Measurements from ENCODE around the gene STK24.

The STK24 gene

GRCh38 chr13:98471934-98472333 is 105.0 kb downstream of the STK24 start:
- TF ChIP-seq OSR1 (CRISPR knock-in tag; IDR thresholded peaks at IDR 0.05) (no peak), POU6F1 (CRISPR knock-in tag; IDR thresholded peaks at IDR 0.05; ENCODE audit: borderline replicate concordance, low read depth) (no peak), GLIS3 (CRISPR knock-in tag; IDR thresholded peaks at IDR 0.05) (no peak), CSDC2 (CRISPR knock-in tag; IDR thresholded peaks at IDR 0.05) (no peak)
- no peak for ATAC-seq

- TF ChIP-seq CSRNP3 (CRISPR knock-in tag; IDR thresholded peaks at IDR 0.05): no peak
- TF ChIP-seq OSR1 (CRISPR knock-in tag; IDR thresholded peaks at IDR 0.05): no peak
- no peak for TF ChIP-seq ARNTL (CRISPR knock-in tag; IDR thresholded peaks at IDR 0.05; ENCODE audit: borderline replicate concordance, low read depth)
- no peak for TF ChIP-seq TCF4 (CRISPR knock-in tag; IDR thresholded peaks at IDR 0.05; ENCODE audit: borderline replicate concordance)
- no peak for ATAC-seq
Observed at GRCh38 chr13:98470920-98471319, 106.0 kb downstream of the STK24 start.

- TF ChIP-seq ISL1 (CRISPR knock-in tag; IDR thresholded peaks at IDR 0.05): no peak
- TF ChIP-seq ZNF8 (CRISPR knock-in tag; IDR thresholded peaks at IDR 0.05): no peak
- TF ChIP-seq CSRNP3 (CRISPR knock-in tag; IDR thresholded peaks at IDR 0.05): no peak
- no peak for TF ChIP-seq PPARA (CRISPR knock-in tag; IDR thresholded peaks at IDR 0.05; ENCODE audit: borderline replicate concordance)
- no peak for TF ChIP-seq TCF4 (CRISPR knock-in tag; IDR thresholded peaks at IDR 0.05; ENCODE audit: borderline replicate concordance)
- no peak for TF ChIP-seq POU6F1 (CRISPR knock-in tag; IDR thresholded peaks at IDR 0.05; ENCODE audit: borderline replicate concordance, low read depth)
- TF ChIP-seq ZFP3 (CRISPR knock-in tag; IDR thresholded peaks at IDR 0.05): no peak
- TF ChIP-seq TSHZ2 (CRISPR knock-in tag; IDR thresholded peaks at IDR 0.05): no peak
- no peak for TF ChIP-seq GLIS3 (CRISPR knock-in tag; IDR thresholded peaks at IDR 0.05)
- no peak for TF ChIP-seq BACH2 (CRISPR knock-in tag; IDR thresholded peaks at IDR 0.05; ENCODE audit: borderline replicate concordance)
- TF ChIP-seq ARNTL (CRISPR knock-in tag; IDR thresholded peaks at IDR 0.05; ENCODE audit: borderline replicate concordance, low read depth): no peak
- no peak for TF ChIP-seq ZC3H10 (CRISPR knock-in tag; IDR thresholded peaks at IDR 0.05)
- no peak for TF ChIP-seq OSR1 (CRISPR knock-in tag; IDR thresholded peaks at IDR 0.05)
- no peak for ATAC-seq
Observed at GRCh38 chr13:98468929-98469328, 108.0 kb downstream of the STK24 start.

GRCh38 chr13:98468361-98468760 is 108.5 kb downstream of the STK24 start:
- ATAC-seq: no peak
- TF ChIP-seq CREB5 (CRISPR knock-in tag; IDR thresholded peaks at IDR 0.05; ENCODE audit: low read depth): no peak
- no peak for TF ChIP-seq ZC3H10 (CRISPR knock-in tag; IDR thresholded peaks at IDR 0.05)
- no peak for TF ChIP-seq POU6F1 (CRISPR knock-in tag; IDR thresholded peaks at IDR 0.05; ENCODE audit: borderline replicate concordance, low read depth)
- TF ChIP-seq ZNF8 (CRISPR knock-in tag; IDR thresholded peaks at IDR 0.05): no peak
- TF ChIP-seq ZFP30 (CRISPR knock-in tag; IDR thresholded peaks at IDR 0.05): no peak
- no peak for TF ChIP-seq RARB (CRISPR knock-in tag; IDR thresholded peaks at IDR 0.05)
- TF ChIP-seq OSR1 (CRISPR knock-in tag; IDR thresholded peaks at IDR 0.05): no peak
- no peak for TF ChIP-seq ZNF70 (CRISPR knock-in tag; IDR thresholded peaks at IDR 0.05)
- no peak for TF ChIP-seq GLIS3 (CRISPR knock-in tag; IDR thresholded peaks at IDR 0.05)
- no peak for TF ChIP-seq TSHZ2 (CRISPR knock-in tag; IDR thresholded peaks at IDR 0.05)
